Panc1 (cell line): Measurements from ENCODE around the gene TMEM128.

ENCODE experiments used
- POLR2AphosphoS5 ChIP-seq: IDR thresholded peaks from 2 replicates; pipeline ENCODE4 v1.6.1; 2012; ENCODE audit warnings: mild to moderate bottlenecking, low read depth, low read length, moderate library complexity
- TCF7L2 ChIP-seq: IDR thresholded peaks from 2 replicates; pipeline ENCODE4 v1.6.1; 2011; ENCODE audit warnings: mild to moderate bottlenecking, low read depth, low read length, inconsistent platforms
- TF ChIP-seq, protein P1 (sequence below): fragments of 450-650 bp; IDR thresholded peaks from 2 replicates; pipeline ENCODE4 v1.5.1; 2017; ENCODE audit warnings: mild to moderate bottlenecking

DNA sequence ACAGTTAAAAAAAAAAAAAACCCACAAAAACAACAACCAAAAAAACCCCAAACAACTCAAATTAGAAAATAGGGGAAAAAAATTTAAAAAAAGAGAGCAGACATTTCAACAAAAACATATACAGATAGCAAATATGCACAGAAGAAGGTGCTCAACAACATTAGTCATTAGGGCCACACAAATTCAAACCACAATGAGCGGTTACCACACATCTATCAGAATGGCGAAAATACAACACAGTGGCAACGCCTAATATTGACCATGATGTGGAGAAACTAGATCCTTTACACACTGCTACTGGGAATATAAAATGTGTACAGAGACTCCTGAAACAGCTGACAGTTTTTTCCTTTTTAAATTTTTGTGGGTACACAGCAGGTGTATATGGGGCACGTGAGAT lies 22.5 kb upstream of the TMEM128 start:
- TF ChIP-seq TCF7L2 (no peak), POLR2AphosphoS5 (no peak)
- TF ChIP-seq, protein P1, sequence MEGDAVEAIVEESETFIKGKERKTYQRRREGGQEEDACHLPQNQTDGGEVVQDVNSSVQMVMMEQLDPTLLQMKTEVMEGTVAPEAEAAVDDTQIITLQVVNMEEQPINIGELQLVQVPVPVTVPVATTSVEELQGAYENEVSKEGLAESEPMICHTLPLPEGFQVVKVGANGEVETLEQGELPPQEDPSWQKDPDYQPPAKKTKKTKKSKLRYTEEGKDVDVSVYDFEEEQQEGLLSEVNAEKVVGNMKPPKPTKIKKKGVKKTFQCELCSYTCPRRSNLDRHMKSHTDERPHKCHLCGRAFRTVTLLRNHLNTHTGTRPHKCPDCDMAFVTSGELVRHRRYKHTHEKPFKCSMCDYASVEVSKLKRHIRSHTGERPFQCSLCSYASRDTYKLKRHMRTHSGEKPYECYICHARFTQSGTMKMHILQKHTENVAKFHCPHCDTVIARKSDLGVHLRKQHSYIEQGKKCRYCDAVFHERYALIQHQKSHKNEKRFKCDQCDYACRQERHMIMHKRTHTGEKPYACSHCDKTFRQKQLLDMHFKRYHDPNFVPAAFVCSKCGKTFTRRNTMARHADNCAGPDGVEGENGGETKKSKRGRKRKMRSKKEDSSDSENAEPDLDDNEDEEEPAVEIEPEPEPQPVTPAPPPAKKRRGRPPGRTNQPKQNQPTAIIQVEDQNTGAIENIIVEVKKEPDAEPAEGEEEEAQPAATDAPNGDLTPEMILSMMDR = no peak
